Astrocyte of the cerebellum (primary cell): ENCODE measurements around the gene COL4A3.

Source experiments
- DNase-seq: peaks from one replicate; pipeline ENCODE4 v3.0.0-alpha.2; 2011; ENCODE audit warnings: low read depth
- H3K4me3 ChIP-seq: 2 replicates; pipeline ENCODE4 v1.5.1; 2011; ENCODE audit warnings: mild to moderate bottlenecking, low read depth, low read length, moderate library complexity
- CTCF ChIP-seq: IDR thresholded peaks from 2 replicates; pipeline ENCODE4 v1.5.1; 2012; ENCODE audit warnings: low read length, low read depth, moderate library complexity, mild to moderate bottlenecking; ENCODE audit errors: missing control alignments
- in situ Hi-C: cut with HindIII; loops from 2 replicates; pipeline ENCODE4 v1.10.0; 2017; ENCODE audit warnings: low sequenced_read_pairs

Gene COL4A3

DNA sequence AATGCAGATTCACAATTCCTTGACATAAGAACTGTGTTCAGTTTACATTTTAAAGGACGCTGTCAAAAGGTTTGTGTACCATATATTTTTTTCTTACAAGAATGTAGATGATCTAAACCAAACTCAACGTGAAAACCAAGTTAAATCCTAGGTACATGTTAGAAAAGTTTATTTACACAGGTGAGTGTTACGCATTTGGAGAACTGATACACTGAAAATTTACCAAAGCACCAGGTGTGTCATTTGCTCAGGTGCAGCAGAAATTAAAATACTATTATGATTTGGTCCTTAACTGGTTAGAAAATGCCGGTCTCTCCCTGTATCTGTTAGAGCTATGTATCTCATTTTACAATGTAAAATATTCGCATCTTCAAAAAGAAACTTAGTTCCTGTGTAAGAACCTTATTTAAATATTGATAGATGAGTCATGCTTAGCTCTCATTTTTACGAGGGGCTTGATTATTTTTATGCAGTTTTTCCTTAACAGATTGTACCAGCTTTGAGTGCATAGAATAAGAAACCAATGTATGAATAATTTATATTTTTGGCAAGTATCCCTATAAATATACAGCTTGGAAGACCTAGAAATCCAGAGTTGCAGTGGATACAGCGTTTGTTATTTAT, 185.7 kb downstream of the COL4A3 start:
- TF ChIP-seq CTCF = no peak
- DNase-seq = no peak
- in situ Hi-C loops = no loop called here
- H3K4me3 ChIP-seq = no peak overlapping the region

GRCh38 chr2:227351639-227352038, 187.2 kb downstream of the COL4A3 start:
- no peak for DNase-seq
- in situ Hi-C loops = no loop called here
- no peak overlapping the region for H3K4me3 ChIP-seq
- TF ChIP-seq CTCF = no peak

- H3K4me3 ChIP-seq = no peak overlapping the region
- DNase-seq = no peak
- in situ Hi-C loops = no loop called here
- TF ChIP-seq CTCF = no peak
Observed at GRCh38 chr2:227360351-227360750, 195.9 kb downstream of the COL4A3 start.

DNA sequence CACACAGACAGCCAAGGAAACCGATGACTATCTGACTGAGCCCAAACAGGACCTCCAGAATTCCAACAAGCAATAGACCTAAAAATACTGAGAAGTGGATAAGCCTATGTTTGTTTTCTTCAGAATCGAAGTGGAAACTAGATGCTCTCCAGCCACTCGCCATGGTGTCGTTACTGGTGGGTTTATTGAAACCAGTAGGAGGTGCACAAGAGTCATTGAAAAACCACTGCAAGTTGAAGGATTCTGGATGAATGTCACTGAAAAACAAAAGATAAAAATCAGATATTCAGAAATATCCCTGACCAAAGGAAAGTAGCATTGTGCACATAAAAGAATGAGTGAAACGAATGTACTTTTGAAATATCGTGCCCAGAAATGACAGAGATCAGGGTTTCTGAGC, 199.3 kb downstream of the COL4A3 start:
- no peak for TF ChIP-seq CTCF
- no peak overlapping the region for H3K4me3 ChIP-seq
- in situ Hi-C loops = no loop called here
- DNase-seq = no peak
